ENCODE measurements around the gene CSNK1E.

The CSNK1E gene

GRCh38 chr22:38250643-38251340 lies 66.4 kb downstream of the CSNK1E start:
- no peak for DNase-seq (ENCODE audit: low read depth in 4 of 4, low spot score in 1 of 4)

GRCh38 chr22:38249803-38250642 lies 67.2 kb downstream of the CSNK1E start:
- DNase-seq (ENCODE audit: low read depth in 4 of 4, low spot score in 1 of 4) = no peak

- DNase-seq (ENCODE audit: low read depth in 4 of 4, low spot score in 1 of 4) = no peak
Observed at GRCh38 chr22:38249301-38249700, 67.9 kb downstream of the CSNK1E start.

- DNase-seq (ENCODE audit: low read depth in 4 of 4, low spot score in 1 of 4) = no peak
Observed at GRCh38 chr22:38248280-38248679, 69.0 kb downstream of the CSNK1E start.

GRCh38 chr22:38247713-38248112 lies 69.5 kb downstream of the CSNK1E start:
- no peak for DNase-seq (ENCODE audit: low read depth in 4 of 4, low spot score in 1 of 4)

- DNase-seq (ENCODE audit: low read depth in 4 of 4, low spot score in 1 of 4) = no peak
Observed at GRCh38 chr22:38246692-38247091, 70.5 kb downstream of the CSNK1E start.

- DNase-seq (ENCODE audit: low read depth in 4 of 4, low spot score in 1 of 4) = no peak
Observed at GRCh38 chr22:38246046-38246658, 71.1 kb downstream of the CSNK1E start.

GRCh38 chr22:38244106-38244505 lies 73.1 kb downstream of the CSNK1E start:
- DNase-seq (ENCODE audit: low read depth in 4 of 4, low spot score in 1 of 4) = no peak

GRCh38 chr22:38243007-38243765 lies 74.0 kb downstream of the CSNK1E start:
- no peak for DNase-seq (ENCODE audit: low read depth in 4 of 4, low spot score in 1 of 4)

- DNase-seq (ENCODE audit: low read depth in 4 of 4, low spot score in 1 of 4) = no peak
Observed at GRCh38 chr22:38240734-38241252, 76.4 kb downstream of the CSNK1E start.
